GM21367 (cell line): ENCODE data around the gene NHLH2.

ENCODE experiments used
- ATAC-seq: cut with Tn5 transposase; IDR thresholded peaks from one replicate; pipeline ENCODE4 v1.9.1; 2021; ENCODE audit not compliant: unreplicated experiment

NHLH2 gene

GRCh38 chr1:115840605-115841460 is at the start of gene NHLH2:
NHLH2 (minus strand) TSS chr1:115841126; CDS start chr1:115838372, 2,754 bp downstream.
- no peak for ATAC-seq

- ATAC-seq: no peak
Observed at GRCh38 chr1:115890580-115890979, 49.7 kb upstream of the NHLH2 start.

GRCh38 chr1:115888976-115889375 is 48.0 kb upstream of the NHLH2 start:
- ATAC-seq: no peak

DNA sequence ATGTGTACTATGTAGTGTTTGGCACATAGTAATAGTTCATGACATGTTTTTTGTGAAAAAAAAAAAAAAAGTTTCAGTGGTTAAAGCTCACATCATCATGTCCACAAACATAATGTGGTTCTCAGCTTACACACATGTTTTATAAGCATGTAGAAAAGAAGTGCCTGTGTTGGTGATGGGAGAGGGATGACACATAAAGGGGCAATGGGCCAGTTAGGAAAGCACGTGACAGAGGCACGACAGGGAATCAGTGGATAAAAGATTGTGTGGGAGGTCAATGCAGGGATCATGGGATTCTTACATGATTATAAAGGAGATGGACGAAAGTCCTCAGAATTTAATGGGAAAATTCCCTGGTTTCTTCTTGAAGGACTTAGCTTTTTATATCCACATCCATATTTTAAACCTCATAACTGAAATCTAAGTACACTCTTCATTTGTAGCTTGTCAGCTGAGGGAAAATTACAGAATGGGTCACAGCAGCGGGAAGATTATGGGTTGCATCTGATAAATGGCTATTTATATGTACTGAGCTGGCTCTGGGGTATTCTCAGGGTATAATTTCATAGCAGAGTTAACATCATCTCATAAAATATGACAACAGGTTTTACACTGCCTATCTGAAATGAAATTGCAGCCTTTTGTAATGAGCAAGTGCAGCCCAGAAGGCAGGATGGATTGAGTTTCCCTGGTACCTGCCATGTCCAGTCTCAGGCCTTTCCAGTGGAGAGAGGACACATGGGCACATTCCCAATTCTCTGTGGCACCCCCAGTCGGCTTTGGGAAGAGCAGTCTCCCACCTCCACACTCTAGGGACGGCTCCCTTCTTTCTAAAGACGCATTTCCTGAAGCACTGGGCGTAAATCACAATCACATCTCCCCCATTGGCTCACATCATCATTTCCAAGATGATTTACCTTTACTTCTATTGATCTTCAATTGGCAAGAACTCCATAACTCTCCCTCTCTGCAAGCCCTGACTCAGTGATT is 42.3 kb upstream of the NHLH2 start:
- ATAC-seq: no peak

GRCh38 chr1:115880981-115881672 is 40.2 kb upstream of the NHLH2 start:
- ATAC-seq: no peak

- ATAC-seq: no peak
Observed at GRCh38 chr1:115879977-115880376, 39.1 kb upstream of the NHLH2 start.

DNA sequence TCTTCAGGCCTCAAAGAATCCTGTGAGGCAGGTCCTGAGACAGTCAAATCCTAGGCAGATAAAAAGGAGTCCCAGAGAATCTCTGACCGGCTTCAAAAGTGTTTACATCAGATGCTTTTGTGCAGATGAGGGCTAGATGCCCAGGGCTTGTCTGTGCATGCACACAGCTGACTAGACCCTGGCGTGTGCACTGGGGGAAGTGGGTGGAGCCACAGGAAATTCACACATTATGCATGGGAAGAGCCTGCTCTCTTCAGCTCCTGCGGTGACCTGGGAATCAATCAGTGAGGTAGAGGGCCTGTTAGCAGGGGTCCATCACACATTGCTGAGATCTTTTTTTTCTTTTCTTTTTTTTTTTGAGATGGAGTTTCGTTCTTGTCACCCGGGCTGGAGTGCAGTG is 36.6 kb upstream of the NHLH2 start:
- no peak for ATAC-seq

DNA sequence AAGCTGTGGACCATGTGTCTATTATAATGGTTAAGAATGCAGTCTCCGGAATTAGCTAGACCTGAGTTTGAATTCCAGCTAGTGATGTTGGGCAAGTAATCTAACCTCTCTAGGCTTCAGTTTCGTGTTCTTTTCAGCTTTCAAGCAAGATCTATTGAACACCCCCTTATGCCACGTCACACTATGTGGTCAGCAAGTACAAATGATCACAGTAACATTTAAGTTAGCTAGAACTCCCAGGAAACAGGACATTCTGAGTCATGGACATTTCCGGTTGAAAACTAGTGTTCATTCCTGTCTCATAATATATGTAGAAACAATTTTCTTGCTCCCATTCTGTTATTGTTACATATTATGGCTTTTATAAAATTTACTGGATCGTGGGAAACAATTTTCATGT is 34.0 kb upstream of the NHLH2 start:
- no peak for ATAC-seq

DNA sequence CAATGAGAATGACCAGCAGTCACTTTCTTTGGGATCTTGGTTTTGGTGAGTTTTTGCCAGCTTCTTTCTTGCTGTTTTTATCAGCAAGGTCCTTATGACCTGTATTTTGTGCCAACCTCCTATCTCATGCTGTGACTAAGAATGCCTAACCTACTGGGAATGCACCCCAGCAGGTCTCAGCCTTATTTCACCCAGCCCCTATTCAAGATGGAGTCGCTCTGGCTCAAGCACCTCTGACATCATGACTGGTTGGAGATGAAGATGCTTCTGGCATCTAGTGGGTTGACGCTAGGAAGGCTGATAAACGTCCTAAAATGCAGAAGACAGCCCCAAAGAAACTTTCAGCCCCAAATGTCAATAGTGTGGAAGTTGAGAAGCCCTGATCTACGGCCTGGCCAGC is 33.6 kb upstream of the NHLH2 start:
- ATAC-seq: no peak

GRCh38 chr1:115873184-115873583 is 32.3 kb upstream of the NHLH2 start:
- ATAC-seq: no peak

- ATAC-seq: no peak
Observed at GRCh38 chr1:115869064-115869463, 28.1 kb upstream of the NHLH2 start.

DNA sequence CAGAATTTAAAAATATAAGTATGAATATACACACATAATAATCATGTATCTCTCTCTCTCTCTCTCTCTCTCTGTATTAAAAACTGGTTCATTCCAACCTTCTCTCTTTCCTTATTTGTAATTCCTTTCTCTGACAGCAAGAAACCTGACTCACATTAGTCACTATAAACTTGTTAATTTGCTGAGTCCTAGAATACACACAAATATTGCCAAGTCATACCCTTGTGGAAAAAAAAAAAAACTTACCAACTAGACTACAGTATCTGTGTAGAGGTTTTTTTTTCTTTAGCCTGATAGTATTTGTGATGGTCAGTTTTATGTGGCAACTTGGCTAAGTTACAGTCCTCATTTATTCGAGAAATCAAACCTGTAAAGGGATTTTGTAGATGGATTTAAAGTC is 26.3 kb upstream of the NHLH2 start:
- ATAC-seq: no peak

DNA sequence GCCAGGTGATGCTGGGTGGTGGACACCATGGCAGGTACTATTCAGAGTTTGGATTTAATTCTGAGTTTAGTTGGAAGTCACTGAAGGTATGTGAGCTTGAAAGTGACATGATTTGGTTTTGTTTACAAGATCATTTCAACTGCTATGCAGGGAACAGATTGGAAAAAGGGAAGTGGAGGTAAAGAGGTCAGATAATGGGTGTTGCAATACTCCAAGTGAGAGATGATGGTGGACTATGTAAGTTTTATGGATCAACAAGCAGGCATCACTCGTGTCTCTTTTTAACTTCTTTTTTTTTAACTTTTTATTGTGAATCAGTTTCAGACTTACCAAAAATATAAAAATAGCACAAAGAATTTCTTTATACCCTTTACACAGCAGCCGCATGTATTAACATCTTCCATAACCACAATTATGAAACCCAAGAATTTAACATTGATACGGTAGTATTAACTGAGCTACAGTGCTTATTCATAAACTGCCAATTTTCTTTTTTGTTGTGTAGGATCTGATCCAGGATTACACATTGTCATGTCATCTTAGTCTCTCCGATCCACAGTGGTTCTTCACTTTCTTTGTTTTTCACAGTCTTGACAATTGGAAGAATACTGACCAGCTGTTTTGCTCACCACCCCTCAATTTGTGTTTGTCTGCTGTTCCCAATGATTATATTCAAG is 24.9 kb upstream of the NHLH2 start:
- no peak for ATAC-seq

- no peak for ATAC-seq
Observed at GRCh38 chr1:115862403-115862802, 21.5 kb upstream of the NHLH2 start.

- no peak for ATAC-seq
Observed at GRCh38 chr1:115854005-115854404, 13.1 kb upstream of the NHLH2 start.

DNA sequence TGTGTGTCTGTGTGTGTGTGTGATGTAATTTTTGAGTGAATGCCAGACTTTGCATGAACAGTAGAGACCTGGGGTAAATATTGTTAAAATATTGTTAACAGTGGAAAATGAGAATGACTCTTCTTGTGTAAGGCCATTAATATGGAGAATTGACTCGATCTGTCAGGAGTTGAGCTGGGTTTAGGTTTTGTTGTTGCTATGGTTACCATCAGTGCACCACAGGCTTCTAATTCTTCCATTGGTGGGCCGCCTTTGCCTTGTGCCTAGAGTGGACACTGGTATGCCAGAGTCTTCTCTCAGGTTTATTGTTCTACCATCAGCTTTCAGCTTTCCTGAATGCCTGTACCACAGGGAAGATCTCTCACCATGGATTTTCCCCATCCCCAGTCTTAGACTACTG is 10.0 kb upstream of the NHLH2 start:
- no peak for ATAC-seq

DNA sequence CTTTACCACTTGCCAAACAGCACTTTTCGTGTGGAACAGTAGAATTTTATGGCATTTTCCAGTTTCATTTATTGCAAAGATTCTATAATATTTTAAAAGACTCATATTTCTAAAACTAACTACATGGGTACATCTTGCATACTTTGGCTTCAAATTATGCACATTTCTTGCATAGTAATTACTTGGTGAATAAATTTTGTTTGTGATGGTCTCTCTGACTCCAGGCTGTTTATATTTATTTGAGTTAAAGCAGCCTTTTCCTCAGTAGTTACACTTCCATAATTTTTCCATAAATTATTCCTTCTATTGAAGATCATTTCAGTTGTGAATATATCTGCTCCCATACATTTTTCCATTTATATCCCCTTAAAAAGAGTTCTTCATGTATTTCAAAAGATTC is 6.9 kb upstream of the NHLH2 start:
- ATAC-seq: no peak

DNA sequence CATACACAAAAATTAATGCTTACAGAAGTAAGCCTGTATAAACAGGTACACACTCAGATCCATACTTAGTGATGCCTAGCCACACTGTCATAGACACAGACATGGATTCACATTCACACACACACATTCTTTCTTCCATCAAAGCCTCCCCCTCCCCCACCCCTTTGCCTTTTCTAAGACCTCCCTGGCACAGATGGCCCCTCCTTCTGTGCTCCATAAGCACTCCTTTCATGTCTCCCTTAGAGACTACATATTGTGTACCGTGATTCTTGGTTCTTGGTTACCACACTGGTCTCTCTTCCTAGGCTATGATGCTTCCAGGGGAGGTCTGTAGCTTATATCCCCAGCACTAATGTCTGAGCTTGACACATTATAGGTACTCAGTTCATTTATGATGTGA is 2.0 kb upstream of the NHLH2 start:
- ATAC-seq: no peak

GRCh38 chr1:115839679-115840237 is 1.2 kb downstream of the NHLH2 start:
- no peak for ATAC-seq

GRCh38 chr1:115839029-115839678 is 1.8 kb downstream of the NHLH2 start:
- no peak for ATAC-seq
